Suprapubic skin (tissue), 4 donors: Measurements from ENCODE around the gene FIGNL1. TPM values are rescaled to one million over a fixed set of nuclear protein-coding genes. Genes with fewer than 3 reads are reported as not detected.

Experiments
- DNase-seq, 2 donors: peaks; one replicate each; pipeline ENCODE4 v3.0.0-alpha.2; 2019; ENCODE audit warnings: low spot score in 2 of 2
- H3K27ac ChIP-seq: fragments of 200-600 bp; sonication (generic); one replicate; pipeline ENCODE4 v1.5.1; 2019
- H3K27me3 ChIP-seq: fragments of 200-600 bp; sonication (generic); one replicate; pipeline ENCODE4 v1.5.1; 2019
- H3K36me3 ChIP-seq: fragments of 200-600 bp; sonication (generic); one replicate; pipeline ENCODE4 v1.5.1; 2019
- H3K4me1 ChIP-seq: fragments of 200-600 bp; sonication (generic); one replicate; pipeline ENCODE4 v1.5.1; 2019
- H3K4me3 ChIP-seq: fragments of 200-600 bp; sonication (generic); one replicate; pipeline ENCODE4 v1.5.1; 2019; ENCODE audit warnings: mild to moderate bottlenecking
- H3K9me3 ChIP-seq: fragments of 200-600 bp; sonication (generic); one replicate; pipeline ENCODE4 v1.5.1; 2019
- CTCF ChIP-seq, 2 donors: fragments of 200-600 bp in 1 of 2; fragments of 450-650 bp in 1 of 2; sonication (generic) in 1 of 2; IDR thresholded peaks; one replicate each; pipeline ENCODE4 v1.5.1; 2016 to 2019; ENCODE audit warnings: antibody characterized with exemption in 2 of 2, mild to moderate bottlenecking in 1 of 2, moderate library complexity in 1 of 2
- EP300 ChIP-seq: sonication (generic); formaldehyde crosslinking; IDR thresholded peaks from one replicate; pipeline ENCODE4 v1.6.1; 2017; ENCODE audit warnings: antibody characterized with exemption
- POLR2A ChIP-seq, 2 donors: fragments of 450-650 bp; IDR thresholded peaks; one replicate each; pipeline ENCODE4 v1.6.1; 2017; ENCODE audit warnings: antibody characterized with exemption in 2 of 2, mild to moderate bottlenecking in 2 of 2, moderate library complexity in 2 of 2
- POLR2AphosphoS5 ChIP-seq, 3 donors: sonication (generic); formaldehyde crosslinking; IDR thresholded peaks; one replicate each; pipeline ENCODE4 v1.6.1; 2017; ENCODE audit warnings: antibody characterized with exemption in 3 of 3
- WGBS: methylation state at CpG from one replicate; pipeline ENCODE4 v1.1.5; 2018; 5-methylcytosine and 5-hydroxymethylcytosine counted together
- total RNA-seq, 4 donors: library from RNA; depleted of rRNA; stranded (reverse); fragments of >200 nt; gene quantifications; one replicate each; pipeline ENCODE4 v1.1.0, GENCODE V29; 2016

Gene FIGNL1
- total RNA-seq, 4 donors from 2014 or later = 8.1 to 22.1 (median 16.4) TPM

GRCh38 chr7:50421043-50421442 is 29.1 kb downstream of the FIGNL1 start:
- WGBS = 100% methylated on average over 1 of the region's 3 CpGs
- Histone ChIP-seq H3K27me3 (no peaks in the 10 kb centered on the region), H3K27ac (no peak overlapping the region), H3K4me3 (no peak overlapping the region), H3K9me3 (no peaks in the 10 kb centered on the region), H3K36me3 (no peaks in the 10 kb centered on the region), H3K4me1 (peaks cover 6% of the 10 kb centered on the region)
- no peak for DNase-seq
- TF ChIP-seq POLR2AphosphoS5 (IDR thresholded peaks at IDR 0.05) (no peak), POLR2A (IDR thresholded peaks at IDR 0.05) (no peak), CTCF (IDR thresholded peaks at IDR 0.05) (no peak), EP300 (no peak)

GRCh38 chr7:50418526-50419290 is 31.4 kb downstream of the FIGNL1 start:
- TF ChIP-seq CTCF (IDR thresholded peaks at IDR 0.05) = no peak
- no peaks in the 10 kb centered on the region for H3K9me3 ChIP-seq
- 60% methylated on average over 14 of the region's 14 CpGs for WGBS
- H3K36me3 ChIP-seq = no peaks in the 10 kb centered on the region
- H3K27ac ChIP-seq = no peak overlapping the region
- DNase-seq = no peak
- peaks cover 6% of the 10 kb centered on the region for H3K4me1 ChIP-seq
- H3K27me3 ChIP-seq = no peaks in the 10 kb centered on the region
- H3K4me3 ChIP-seq = no peak overlapping the region

- no peak overlapping the region for H3K4me3 ChIP-seq
- peaks cover 6% of the 10 kb centered on the region for H3K4me1 ChIP-seq
- H3K36me3 ChIP-seq = no peaks in the 10 kb centered on the region
- TF ChIP-seq POLR2AphosphoS5 (IDR thresholded peaks at IDR 0.05) (no peak), POLR2A (IDR thresholded peaks at IDR 0.05) (no peak), CTCF (IDR thresholded peaks at IDR 0.05) (peak; percentile 43 to 70)
- no peaks in the 10 kb centered on the region for H3K9me3 ChIP-seq
- 9% methylated on average over 4 of the region's 4 CpGs for WGBS
- H3K27ac ChIP-seq = no peak overlapping the region
- no peaks in the 10 kb centered on the region for H3K27me3 ChIP-seq
- no peak for DNase-seq
Measured at GRCh38 chr7:50418086-50418515, 32.0 kb downstream of the FIGNL1 start.

- Histone ChIP-seq H3K27me3 (no peaks in the 10 kb centered on the region), H3K4me3 (no peak overlapping the region)
- 47% methylated on average over 7 of the region's 7 CpGs for WGBS
Measured at GRCh38 chr7:50416527-50417182, 33.5 kb downstream of the FIGNL1 start.

More at GRCh38 chr7:50416527-50417182, 33.5 kb downstream of the FIGNL1 start:
- peaks cover 6% of the 10 kb centered on the region for H3K4me1 ChIP-seq
- H3K9me3 ChIP-seq = no peaks in the 10 kb centered on the region
- H3K27ac ChIP-seq = no peak overlapping the region
- no peak for DNase-seq
- TF ChIP-seq CTCF (IDR thresholded peaks at IDR 0.05) = no peak
- TF ChIP-seq POLR2A (IDR thresholded peaks at IDR 0.05) = no peak
- TF ChIP-seq EP300 = no peak
- no peak for TF ChIP-seq POLR2AphosphoS5 (IDR thresholded peaks at IDR 0.05)
- no peaks in the 10 kb centered on the region for H3K36me3 ChIP-seq
